ENCODE results near the gene RNF126.
"Not testable (repeated sequence)": the region's sequence is repeated elsewhere in the genome, so short reads cannot be mapped to it uniquely, and the experiment has no call there.

Gene RNF126

DNA sequence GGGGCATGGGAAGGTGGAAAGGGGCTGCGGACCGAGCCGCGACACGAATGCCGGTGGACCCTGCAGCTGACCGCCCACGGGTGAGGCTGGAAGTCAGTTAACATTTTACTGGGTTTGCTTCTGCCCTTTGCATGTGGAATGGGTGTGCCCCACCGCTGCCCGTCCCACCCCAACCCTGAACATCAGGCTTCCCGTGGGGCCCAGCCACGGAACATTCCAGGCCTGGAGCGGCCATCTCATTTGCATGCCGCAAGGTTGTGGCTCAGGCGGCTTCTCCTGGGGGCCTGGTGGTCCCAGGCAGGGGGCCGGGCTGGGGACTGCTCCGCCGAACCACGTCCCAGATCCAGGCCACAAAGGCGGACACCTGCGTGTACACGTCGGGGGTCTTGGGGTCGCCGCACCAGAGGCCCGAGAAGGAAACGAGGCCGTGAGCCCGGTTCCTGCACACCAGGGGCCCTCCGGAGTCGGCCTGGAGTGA is 22.5 kb upstream of the RNF126 start:
- no peak for DNase-seq

- DNase-seq: no peak
Observed at GRCh38 chr19:682678-683320, 19.8 kb upstream of the RNF126 start.

GRCh38 chr19:681029-682019 is 18.3 kb upstream of the RNF126 start:
- DNase-seq: no peak

- DNase-seq: peak; percentile 94
Observed at GRCh38 chr19:680287-681028, 17.4 kb upstream of the RNF126 start.

GRCh38 chr19:679418-680286 is 16.6 kb upstream of the RNF126 start:
- DNase-seq: peak; percentile 6

DNA sequence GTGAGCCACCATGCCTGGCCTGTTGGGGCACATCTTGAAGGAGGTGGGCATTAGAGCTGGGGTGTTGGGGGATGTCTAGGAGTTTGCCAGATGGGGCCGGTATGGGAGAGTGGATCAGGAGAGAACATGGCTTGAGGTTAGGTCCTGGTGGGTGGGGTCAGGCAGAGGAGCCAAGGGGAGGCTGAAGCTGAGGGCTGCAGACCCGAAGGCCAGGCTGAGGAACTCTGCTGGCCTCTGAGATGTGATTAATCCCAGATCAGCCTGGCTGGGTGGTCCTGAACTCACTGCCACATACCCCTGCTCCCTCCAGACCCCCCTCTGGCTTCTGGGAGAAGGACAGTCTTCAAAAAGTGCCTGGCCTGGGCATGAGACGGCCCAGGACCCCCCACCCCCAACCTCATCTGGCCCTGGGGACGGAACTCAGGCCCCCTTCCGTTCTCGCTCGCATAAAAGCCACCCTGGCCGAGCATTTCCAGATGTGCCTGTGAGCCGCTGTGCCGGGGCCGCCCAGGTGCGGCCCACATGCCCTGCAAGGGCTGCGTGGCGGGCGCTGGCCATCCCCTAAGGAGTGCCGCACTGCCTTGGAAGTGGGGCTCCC is 15.9 kb upstream of the RNF126 start:
- no peak for DNase-seq

GRCh38 chr19:677601-678436 is 14.8 kb upstream of the RNF126 start:
- peak; percentile 6 for DNase-seq

GRCh38 chr19:677201-677600 is 14.2 kb upstream of the RNF126 start:
- no peak for DNase-seq

DNA sequence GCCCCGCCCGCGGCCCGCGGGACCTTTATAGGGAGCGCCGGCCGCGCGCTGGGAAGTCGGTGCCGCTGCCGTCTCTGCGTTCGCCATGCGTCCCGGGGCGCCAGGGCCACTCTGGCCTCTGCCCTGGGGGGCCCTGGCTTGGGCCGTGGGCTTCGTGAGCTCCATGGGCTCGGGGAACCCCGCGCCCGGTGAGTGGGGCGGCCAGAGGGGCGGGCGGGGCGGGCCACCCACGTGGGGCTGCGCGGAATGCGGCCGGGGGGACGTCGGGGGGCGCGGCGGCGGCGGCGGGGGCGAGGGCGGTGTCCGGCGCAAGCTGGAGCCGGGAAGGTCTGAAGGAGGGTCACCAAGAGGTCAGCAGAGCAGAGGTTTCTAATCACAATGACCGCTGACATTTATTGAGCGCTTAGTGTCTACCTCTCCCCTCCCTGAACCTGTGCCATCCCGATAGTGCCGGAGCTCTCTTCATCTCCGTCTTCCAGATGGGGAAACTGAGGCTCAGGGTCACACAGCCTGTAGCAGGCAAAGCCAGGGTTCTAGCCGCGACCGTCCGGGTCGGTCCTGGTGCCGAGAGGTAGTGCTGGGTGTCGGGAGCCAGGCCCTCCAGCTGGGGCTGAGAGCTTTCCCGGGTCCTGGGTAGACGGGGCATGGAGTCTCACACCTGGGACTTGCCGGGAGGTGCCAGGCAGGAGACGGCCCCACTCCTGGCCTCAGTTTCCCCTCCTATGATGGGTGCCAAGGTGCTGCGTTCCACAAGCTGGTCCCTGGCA is 13.5 kb upstream of the RNF126 start, which contains the start of gene FSTL3:
FSTL3 (plus strand) TSS at position 54 of the 767 bp plus-strand sequence; CDS start at position 86, 32 bp downstream.
- no peak for DNase-seq

- DNase-seq: no peak
Observed at GRCh38 chr19:676007-676338, 13.0 kb upstream of the RNF126 start.

GRCh38 chr19:674282-675151 is 11.5 kb upstream of the RNF126 start:
- no peak for DNase-seq

DNA sequence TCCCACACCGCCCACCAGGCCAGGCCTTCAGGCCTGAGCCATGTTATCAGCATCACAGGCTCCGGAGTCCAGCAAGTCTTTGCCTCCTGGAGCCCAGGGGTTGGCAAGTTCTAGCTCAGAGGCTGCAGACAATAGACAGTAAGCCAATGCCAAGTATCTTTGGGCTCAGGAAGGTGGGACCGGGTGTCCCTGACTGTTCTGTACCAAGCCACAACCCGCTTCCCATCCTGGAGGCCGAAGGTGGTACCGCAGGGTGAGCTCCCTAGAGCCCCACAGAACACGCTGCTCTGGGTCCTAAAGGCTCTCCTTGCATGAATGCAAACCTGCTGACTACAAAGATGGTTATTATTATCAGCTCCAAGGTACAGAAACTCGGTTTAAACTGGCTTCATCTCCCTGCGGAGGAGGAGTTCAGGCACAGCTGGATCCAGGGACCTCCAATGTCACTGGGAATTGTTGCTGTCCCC is 7.6 kb upstream of the RNF126 start:
- no peak for DNase-seq

DNA sequence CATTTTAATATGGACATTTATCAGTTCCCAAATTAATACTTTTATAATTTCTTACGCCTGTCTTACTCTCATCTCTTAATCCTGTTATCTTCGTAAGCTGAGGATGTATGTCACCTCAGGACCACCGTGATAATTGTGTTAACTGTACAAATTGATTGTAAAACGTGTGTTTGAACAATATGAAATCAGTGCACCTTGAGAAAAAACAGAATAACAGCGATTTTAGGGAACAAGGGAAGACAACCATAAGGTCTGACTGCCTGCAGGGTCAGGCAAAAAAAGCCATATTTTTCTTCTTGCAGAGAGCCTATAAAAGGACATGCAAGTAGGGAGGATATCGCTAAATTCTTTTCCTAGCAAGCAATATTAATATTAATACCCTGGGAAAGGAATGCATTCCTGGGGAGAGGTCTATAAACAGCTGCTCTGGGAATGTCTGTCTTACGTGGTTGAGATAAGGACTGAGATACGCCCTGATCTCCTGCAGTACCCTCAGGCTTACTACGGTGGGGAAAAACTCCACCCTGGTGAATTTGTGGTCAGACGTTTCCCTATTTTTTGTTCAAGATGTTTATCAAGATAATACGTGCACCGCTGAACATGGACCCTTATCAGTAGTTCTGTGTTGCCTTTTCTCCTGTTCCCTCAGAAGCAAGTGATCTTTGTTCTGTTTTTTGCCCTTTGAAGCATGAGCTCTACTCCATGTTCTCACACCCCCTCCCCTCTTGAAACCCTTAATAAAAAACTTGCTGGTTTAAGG is 5.8 kb upstream of the RNF126 start:
- DNase-seq: not testable (repeated sequence)

GRCh38 chr19:666985-667573 is 4.1 kb upstream of the RNF126 start:
- DNase-seq: not testable (repeated sequence)

- peak; percentile 78 for DNase-seq
Observed at GRCh38 chr19:664913-665443, 2.0 kb upstream of the RNF126 start.

DNA sequence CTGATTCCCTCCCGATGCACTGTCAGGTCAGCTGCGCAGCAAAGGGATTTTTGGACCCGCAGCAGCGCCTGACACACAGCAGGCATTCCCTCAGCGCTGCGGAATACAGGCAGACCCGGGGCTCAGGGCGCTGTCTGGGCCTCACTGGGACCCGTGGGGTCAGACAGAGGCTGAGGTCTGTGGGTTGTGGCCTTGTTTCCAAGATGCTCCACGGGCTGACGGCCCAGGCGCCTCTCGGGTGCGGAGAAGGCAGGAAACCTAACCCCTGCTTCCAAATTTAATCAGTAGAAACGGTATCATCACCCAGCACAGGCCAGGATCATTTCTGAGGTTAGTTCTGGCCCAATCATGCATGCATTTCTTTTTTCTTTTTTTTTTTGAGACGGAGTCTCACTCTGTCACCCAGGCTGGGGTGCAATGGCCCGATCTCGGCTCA is 686 bp upstream of the RNF126 start:
- no peak for DNase-seq

Data from NCI-H1105 treated with DMSO at 0.1 percent for 48 hours (cell line).